ENCODE measurements around the gene RGS4.

The RGS4 gene

DNA sequence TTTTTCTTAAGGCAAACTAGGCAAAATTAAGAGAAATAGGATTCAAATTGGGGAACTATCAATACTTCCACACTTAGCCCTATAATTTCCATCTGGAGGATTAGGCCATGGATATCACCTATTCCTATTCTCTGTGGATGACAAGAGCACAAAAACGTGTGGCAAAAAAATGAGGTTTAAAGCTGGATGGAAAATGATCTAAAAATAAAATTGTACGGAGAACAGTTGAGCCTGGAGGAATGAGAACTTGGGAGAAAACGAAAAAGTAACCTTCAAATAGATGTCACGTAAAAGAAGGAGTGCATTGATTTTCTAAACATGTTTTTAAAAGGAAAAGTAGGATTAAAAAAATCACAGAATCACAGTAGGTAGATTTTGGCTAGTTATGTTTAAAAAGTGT lies 55.7 kb downstream of the RGS4 start:
- Histone ChIP-seq H3K27me3 (ENCODE audit: insufficient read depth, insufficient read length) (no peaks in the 10 kb centered on the region), H3K4me1 (ENCODE audit: insufficient read depth, insufficient read length) (no peaks in the 10 kb centered on the region), H3K36me3 (ENCODE audit: insufficient read depth, insufficient read length, low read length) (no peaks in the 10 kb centered on the region), H3K4me3 (ENCODE audit: insufficient read length, low read depth) (no peak overlapping the region), H3K9me3 (ENCODE audit: insufficient read depth, low read length) (no peaks in the 10 kb centered on the region), H3K9ac (ENCODE audit: insufficient read length, low read depth) (no peak overlapping the region)
- no peak for TF ChIP-seq ZNF274 (IDR thresholded peaks at IDR 0.05; ENCODE audit: low read depth, low read length)
- no peak for DNase-seq (ENCODE audit: low read depth, low spot score)
